SIG-M5 (cell line): ENCODE measurements around the gene THBS2.
"Not testable (repeated sequence)": the region's sequence is repeated elsewhere in the genome, so short reads cannot be mapped to it uniquely, and the experiment has no call there.

Experiments used
- DNase-seq: peaks from one replicate; lab custom pipeline; 2025; lab: John Stamatoyannopoulos, UW

Gene THBS2

DNA sequence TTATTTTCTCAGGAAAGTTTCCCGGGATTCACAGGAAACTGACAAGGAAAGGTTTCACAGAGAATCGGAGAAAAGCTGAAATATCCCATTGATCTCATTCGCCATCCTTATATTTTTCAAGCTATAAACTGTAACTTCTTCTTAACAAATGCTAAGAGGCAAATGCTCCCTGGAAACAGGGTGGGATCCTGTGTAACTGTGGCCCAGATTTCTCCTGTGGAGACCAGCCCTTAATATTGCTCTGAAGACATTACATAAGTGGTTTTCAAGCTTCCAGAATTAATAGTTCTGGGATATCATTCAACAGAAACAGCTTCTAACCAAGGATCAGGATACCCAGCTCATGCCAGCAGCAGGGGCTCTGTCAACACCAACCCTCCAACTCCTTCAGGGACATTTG, 69.2 kb downstream of the THBS2 start:
- DNase-seq = no peak

DNA sequence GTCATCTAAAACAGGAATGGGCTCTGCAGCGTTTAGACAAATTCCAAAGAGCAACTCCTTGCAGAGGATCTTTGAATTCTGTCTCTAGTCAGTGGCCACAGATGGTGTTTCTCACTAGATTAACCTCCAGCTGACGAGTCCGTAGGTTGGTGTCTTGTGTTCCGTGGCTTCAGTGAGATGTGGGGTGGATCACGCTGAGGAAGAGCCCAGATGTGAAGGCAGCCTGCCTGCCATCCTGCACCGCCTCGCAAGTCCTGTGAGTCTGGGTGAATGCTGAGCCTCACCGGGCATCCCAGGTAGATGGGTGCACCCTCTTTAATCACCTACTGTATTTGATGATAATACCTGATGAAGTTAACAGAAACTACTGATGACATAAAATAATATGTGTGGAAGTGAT, 70.4 kb downstream of the THBS2 start:
- DNase-seq = no peak

DNA sequence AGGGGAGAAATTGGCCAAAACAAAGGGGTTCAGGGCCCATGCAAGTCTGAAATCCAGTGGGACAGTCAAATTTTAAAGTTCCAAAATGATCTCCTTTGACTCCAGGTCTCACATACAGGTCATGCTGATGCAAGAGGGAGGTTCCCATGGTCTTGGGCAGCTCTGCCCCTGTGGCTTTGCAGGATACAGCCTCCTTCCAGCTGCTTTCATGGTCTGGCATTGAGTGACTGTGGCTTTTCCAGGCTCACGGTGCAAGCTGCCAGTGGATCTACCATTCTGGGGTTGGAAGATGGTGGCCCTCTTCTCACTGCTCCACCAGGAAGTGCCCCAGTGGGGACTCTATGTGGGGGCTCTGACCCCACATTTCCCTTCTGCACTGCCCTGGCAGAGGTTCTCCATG, 73.8 kb downstream of the THBS2 start:
- DNase-seq = not testable (repeated sequence)

DNA sequence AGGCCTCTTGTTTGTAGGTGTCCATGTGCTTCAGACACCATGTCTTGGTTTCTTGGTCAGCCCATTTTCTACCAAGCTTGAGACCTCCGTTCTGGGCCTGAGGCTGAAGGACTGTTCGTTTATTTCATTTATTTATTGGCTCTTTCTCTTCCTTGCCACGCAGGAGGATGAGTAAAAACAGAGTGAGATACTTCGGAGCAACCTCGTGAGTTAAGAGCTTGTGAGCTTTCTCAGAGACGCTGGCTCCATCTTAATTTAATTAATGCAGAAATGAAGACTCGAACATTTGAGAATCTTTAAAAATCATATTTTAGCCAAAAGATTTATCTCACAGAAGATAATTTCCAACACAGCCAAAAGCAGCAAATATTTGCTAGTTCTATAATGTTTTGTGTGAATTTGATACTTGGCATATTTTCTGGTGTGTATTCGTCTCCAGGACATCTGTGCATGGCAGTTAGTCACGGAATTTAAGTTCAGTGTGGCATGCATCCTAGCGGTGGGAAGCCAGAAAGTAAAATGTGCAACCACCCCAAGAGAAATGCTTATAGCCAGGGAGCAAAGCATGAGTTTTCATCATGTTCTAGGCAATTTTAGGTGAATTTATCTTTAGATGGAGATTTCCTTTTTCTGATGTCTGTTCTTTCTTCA, 76.0 kb downstream of the THBS2 start:
- DNase-seq = no peak

DNA sequence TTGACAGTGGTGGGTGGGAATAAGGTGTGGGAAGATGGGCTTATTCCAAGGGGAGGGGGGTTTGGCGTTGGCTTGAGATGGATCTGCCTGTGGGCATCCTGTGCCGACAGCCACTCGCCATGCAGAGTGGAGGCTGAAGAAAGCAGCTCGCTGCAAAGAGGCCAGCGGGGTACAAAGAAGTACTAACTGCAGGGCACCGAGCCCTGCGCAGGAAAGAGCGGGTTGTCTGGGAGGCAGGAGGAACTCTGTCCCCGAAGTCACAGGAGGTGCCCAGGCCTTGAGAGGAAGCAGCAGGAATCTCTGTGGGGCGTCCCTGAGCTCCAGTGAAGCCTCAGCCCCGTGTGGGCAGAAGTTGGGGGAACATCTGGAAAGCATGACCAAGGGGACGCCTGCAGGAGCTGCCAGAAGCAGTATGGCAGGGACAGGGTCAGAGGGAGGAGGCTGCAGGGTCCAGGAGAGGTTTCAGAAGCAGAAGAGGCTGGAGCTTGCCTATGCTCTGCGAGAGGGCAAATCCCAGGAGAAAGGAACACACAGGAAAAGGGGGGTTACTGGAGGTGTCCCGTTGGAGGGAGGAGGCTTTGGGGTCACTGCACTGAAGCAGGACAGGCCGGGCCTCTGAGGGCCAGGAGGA, 77.2 kb downstream of the THBS2 start:
- no peak for DNase-seq

DNA sequence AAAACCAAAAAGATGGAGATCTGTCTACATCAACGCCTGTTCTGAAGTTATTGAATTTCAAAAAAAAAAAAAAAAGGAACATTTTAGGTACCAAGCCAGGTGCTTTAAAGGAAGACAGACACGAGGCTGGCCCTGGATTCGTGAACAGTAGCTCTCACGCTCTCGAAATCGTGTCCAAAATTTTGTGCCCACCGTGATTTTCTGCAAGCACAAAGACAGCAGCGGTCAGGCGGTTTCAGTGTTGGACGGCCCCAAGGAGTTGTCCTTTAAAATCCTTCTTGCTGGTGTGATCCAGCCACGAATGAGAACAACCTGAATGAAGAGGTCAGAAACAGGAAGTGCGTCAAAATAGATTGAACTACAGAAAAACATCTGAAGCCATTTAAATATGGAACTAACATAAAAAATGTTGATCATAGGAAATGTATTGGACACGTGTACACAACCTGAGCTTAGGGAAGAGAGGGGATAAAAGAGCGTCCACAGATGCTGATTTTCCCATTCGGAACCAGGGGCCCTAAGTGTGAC, 78.2 kb downstream of the THBS2 start:
- DNase-seq = no peak

DNA sequence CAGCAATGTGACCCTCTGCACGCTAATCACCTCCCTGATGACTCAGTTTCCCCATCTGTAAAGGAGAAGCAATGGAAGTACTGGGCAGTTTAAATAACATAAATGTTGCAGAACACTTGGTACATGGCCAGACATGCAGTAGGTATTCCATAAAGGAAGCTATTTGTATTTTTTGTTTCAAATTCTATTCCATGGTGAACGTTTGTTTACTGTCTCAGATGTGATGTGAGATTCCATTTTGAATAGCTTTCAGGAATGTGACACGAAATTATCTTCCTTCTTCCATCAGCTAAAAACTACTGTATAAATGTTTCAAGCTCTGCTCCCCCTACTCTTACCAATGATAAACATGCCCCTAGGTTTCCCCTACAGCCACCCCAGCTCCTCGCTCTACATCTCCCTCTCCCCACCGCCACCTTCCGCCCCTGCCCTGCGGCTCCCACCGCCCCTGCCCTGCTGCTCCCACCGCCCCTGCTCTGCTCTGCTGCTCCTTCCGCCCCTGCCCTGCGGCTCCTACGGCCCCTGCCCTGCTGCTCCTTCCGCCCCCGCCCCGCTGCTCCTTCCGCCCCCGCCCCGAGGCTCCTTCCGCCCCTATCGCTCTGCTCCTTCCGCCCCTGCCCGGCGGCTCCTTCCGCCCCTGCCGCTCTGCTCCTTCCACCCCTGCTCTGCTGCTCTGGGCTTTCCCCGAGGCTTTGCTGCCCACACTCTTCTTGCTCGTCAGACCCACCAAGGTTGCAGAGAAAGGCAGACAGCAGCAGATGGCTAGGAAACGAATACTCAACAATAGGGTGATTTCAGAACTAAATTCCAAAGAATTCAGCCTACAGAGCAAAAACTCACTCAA, 78.9 kb downstream of the THBS2 start:
- no peak for DNase-seq

DNA sequence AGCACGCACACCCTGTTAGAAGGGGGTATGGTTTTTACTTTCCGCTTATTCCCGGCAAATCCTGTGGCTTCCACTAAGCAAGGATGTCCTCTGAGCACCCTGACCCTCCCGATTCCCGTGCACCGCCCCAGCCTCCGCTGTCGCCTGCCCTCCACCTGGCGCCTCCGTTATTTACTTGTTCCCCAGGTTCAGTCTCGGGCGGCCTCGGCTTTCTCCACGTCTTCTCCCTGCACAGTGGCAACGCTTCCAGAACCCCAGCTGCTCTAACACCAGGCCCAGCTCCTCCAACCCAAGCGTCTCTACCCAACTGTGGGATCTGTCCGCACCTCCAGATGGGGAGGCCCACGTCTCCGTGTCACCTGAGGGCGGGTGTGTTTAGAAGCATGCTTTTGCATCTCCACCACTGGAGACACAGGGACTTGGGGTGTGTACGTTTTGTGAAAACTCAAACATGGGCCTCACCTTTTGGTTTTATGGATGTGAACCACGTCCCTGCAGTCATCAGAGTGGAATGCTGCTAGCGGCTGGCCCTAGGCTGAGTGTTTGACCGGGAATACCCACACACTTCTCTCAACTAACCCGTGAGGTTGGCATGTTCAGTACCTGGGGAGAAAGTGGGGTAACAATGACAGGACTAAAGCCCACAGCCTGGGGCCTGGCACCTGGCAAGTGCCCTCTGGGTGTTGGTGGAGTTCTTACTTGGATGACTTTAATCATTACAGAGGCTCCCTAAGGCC, 79.9 kb downstream of the THBS2 start:
- DNase-seq = no peak

DNA sequence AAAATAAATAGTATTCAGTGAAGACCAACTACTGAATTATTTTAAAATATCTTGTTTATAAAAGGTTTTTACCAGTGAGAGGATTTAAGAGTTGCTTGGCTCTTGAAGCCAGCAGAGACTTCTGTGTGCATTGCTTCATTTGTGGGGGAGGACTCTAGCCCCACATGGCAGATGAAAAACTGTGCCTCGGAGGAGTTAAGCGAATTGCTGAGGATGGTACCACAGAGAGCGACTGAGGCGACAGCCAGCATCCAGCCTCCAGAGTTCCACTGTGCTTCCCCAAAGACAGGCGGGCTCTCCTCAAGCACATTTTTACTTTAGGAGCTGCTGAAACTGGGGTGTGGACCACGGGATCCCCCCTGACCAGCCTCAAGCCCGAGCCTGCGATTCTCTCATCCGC, 80.7 kb downstream of the THBS2 start:
- no peak for DNase-seq

DNA sequence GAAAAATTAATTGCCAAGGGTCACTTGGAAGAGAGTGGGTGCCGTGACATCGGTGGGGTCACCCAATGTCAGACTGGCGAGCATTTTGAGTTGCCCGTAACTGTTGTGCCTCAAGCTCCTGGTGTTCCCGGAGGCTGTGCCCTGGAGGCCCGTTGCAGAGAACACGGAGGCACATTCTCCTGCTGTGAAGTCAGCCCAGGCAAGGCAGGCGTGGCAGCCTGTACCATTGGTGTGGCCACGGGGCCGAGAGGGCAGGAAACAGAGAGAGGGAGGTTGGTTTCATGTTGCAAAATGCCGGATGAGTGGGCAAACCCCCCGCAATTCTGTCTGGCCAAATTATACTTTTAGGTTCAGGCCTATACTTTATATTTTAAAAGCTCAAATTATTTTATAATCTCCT, 81.2 kb downstream of the THBS2 start:
- no peak for DNase-seq

DNA sequence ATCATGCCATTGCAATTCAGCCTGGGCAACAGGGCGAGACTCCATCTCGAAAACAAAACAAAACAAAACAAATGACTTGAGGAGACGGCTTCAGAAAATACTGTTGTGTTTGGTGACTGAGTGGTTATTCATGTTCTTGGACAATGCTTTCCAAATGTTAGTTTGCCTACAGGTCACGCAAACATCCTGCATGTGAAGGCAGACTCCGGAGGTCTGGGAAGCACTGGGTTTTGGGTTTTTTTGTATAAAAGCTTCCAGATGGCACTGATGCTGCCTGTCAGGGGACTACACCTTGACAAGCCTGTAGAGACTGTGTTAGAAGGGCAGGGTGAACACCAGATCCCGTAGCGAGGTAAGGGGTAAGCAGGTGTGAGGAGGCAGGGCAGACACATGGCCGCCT, 81.7 kb downstream of the THBS2 start:
- DNase-seq = no peak

DNA sequence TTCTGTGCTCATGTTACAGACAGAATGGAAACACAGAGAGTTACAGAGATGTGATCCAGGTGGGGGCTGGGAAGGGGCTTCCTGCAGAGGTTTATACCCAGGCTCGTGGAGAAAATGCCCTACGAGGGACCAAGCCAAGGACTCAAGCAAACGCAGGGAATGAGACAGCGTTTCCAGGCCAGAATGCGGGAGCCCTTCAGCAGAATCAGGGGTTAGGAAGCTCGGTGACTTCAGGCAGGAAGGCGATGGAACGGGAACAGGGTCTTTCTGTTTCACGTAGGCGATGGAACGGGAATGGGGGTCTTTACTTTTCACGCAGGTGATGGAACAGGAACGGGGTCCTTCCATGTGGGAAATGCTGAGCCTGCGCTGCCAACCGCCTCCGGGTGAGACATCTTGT, 82.6 kb downstream of the THBS2 start:
- no peak for DNase-seq

DNA sequence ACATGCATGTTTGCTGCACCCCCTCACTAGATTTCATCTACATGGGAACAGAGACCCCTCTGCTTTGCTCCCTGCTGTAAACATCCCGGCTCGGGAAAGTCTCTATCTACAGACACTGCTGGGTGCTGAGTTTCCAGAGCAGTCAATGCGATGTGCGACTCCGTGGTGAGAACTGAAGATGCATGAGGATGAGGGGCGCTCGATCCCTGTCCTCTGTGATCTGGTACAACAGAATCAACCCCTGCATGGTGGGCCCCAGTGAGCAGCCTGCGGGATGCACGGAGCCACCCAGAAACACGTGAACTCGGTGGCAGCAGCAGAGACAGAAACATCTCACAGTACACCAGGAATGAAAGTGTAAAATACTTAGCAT, 83.1 kb downstream of the THBS2 start:
- DNase-seq = no peak

DNA sequence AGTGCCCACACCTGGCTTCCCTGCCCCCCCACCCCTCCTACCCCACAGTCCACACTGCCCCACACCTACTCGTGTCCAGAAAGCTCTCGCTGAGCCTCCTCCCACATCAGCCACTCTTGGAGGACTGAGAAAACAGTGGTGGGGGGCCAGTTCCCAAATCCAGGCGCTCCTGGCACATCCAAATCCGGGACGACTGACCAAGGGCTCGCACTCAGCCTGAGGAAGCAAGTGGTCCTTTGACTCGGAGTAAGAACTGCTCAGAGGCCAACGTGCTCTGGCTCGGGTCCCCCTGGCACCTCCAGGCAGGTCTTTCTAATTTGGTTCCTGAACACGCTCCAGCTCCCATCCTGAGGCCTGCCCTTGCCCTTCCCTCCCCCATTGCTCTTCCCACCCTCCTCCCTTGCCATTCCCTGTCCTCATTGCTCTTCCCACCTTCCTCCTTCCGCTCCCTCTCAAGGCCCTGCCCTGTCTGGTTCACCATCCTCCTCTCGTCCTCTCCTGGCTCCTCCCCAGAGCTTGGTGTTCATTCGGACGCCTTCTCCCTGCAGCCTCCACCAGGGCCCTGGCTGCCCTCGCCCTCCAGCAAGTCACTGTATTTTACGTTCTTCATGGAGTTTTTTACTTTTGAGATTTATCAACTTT, 83.6 kb downstream of the THBS2 start:
- DNase-seq = no peak

DNA sequence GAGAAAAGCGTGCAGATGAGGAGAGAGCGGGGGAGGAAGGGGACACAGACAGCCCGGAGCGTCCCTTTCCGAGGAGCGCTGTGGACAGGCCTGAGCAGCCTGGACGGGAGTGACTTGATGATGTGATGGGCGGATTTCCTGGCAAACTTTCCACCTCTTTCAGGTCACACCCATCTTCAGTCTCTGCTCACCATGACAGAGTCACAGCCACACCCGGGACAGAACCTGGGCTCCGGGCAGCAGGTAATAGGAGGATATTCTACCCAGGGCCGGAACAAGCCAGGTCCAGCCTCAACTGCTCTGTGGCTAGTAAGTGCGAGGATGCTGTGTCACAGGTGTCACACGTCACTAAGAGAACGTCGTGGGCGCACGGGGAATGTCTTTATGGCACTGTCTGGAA, 84.3 kb downstream of the THBS2 start:
- DNase-seq = no peak

DNA sequence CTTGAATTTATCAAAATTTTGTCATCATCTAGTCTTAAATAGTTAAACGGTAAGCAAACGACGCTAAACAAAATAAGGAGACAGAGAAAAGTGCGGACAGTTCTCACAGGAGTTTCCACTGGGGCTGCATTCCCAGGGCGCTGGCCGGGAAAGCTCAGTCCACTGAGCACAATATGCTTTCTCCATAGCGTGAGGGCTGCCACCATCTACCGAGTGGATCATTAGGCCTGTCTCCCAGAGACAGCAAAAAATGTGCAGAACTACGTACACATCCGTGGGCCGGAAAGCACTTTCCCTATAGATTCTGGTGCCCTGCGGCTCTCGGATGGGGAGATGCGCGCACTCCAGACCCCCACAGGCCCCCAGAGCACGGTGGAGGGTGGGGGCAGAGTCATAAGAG, 84.9 kb downstream of the THBS2 start:
- DNase-seq = no peak

DNA sequence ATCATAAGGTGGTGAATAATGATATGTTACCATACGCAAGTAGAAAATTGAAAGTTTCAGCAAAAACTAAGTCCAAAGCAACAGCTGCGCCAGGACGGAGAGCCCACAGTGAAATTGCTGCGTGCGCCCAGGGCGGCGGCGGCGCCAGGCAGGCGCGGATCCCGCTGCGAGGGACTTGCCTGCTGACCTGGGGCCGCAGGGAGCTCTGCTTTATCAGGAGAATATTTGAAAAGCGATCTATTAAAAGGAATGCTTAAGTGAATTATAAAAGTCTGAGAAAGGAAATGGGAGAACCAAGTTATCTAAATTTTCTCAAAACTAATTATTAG, 85.4 kb downstream of the THBS2 start:
- DNase-seq = no peak

DNA sequence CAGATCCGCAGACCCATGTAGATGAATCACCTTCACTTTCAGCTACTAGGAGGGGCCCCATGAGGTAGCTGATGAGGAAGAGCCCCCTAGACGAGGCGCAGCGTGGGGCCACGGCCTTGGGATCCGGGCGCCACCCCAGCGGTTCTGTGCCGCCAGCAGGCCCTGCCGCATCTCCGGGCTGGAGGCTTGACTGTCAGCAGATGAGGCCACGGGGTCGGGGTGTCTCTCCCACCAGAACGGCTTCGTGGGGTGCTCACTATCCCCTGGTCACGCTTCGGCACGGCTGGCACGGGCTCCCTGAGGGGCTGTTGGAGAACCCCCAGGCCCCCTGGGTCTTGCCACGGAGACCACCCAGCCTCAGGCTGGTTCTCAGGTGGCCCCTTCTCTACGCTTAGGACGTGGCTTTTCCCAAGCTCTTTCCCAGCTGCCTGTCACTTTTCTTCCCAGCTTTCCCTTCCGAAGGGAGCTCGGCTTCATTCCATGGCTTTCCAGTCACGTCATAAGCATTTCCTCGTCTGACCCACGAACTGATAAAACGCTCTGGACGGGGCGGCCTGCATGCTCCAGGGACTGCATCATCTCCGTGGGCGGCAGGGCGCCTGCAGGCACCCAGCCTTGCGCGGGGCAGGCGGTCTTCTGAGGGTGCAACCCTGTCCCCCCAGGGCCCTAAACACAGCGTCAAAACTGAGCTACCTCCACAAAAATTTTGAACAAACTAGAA, 85.9 kb downstream of the THBS2 start:
- DNase-seq = no peak

DNA sequence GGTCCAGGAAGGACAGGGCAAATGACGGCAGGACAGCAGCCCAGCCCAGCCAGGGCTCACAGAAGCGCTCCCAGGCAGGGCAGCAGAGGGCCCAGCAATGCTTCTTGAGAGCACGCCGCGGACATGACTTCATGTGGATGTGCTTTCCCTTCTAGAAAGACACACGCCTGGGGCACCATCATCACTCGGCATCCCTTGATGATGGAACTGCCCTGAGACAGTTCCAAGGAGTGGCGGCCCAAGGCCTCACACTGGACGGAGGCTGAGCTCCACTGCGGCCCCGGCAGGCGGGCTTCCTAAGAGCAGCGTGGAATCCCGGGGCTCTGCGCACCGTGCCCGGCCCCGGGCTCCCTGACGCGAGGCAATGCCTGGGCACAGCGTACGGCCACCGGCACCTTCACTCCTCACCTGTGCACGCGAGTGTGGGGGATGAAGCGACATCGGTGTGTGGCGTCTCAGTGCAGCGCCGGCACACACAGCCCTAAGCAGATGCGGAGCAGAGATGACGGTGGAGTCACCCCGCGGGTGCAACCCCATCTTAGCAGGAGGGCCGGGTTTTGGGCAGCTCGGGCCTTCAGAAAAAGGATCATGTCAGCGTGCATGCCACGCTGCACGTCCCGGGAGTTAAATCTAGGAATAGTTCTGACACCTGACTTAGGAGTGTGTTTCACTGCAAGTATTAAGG, 86.6 kb downstream of the THBS2 start:
- DNase-seq = no peak
